Measurements from ENCODE around the gene ADGRA1.
"Not testable (repeated sequence)": the region's sequence is repeated elsewhere in the genome, so short reads cannot be mapped to it uniquely, and the experiment has no call there.

The ADGRA1 gene

GRCh38 chr10:133050371-133050770, 37.4 kb upstream of the ADGRA1 start:
- no peak overlapping the region for H4K8ac ChIP-seq (ENCODE audit: low read depth, low read length)
- no peak overlapping the region for H2BK12ac ChIP-seq (ENCODE audit: low read length)
- no peak overlapping the region for H3K4me2 ChIP-seq (ENCODE audit: low read length)
- no peak overlapping the region for H3K14ac ChIP-seq (ENCODE audit: low read length)
- H2BK5ac ChIP-seq (ENCODE audit: low read depth, low read length, poor library complexity) = no peak overlapping the region
- H3K4me1 ChIP-seq (ENCODE audit: control insufficient read depth in 1 of 2, insufficient read depth in 2 of 2, low read length in 2 of 2) = no peaks in the 10 kb centered on the region
- no peaks in the 10 kb centered on the region for H3K79me1 ChIP-seq (ENCODE audit: low read length)
- no peaks in the 10 kb centered on the region for H3K36me3 ChIP-seq (ENCODE audit: control insufficient read depth in 1 of 2, insufficient read depth in 2 of 2, low read length in 2 of 2)
- no peak overlapping the region for H3K4me3 ChIP-seq (ENCODE audit: low read depth, low read length)
- H3K18ac ChIP-seq (ENCODE audit: low read length) = no peak overlapping the region
- H3K9me3 ChIP-seq (ENCODE audit: insufficient read depth, low read depth, low read length) = peaks cover 9% of the 10 kb centered on the region
- no peak overlapping the region for H3K9ac ChIP-seq (ENCODE audit: low read length)
- H3K23ac ChIP-seq (ENCODE audit: low read length) = no peak overlapping the region
- H2AFZ ChIP-seq (ENCODE audit: insufficient read depth, low read length, poor library complexity) = no peak overlapping the region
- DNase-seq = no peak
- H2AK5ac ChIP-seq (ENCODE audit: low read length) = no peak overlapping the region
- no peaks in the 10 kb centered on the region for H3K79me2 ChIP-seq (ENCODE audit: control insufficient read depth, insufficient read depth, low read length, poor library complexity)
- no peak overlapping the region for H3K4ac ChIP-seq (ENCODE audit: low read depth, low read length)
- no peak overlapping the region for H3K27ac ChIP-seq (ENCODE audit: low read depth, low read length)
- H4K91ac ChIP-seq (ENCODE audit: low read depth, low read length) = no peak overlapping the region
- H3K27me3 ChIP-seq (ENCODE audit: insufficient read depth, low read length) = no peaks in the 10 kb centered on the region
- no CpG with 5 or more reads among the region's 11 CpGs for WGBS (ENCODE audit: extremely low coverage, insufficient coverage, insufficient read length)
- no peak overlapping the region for H2BK120ac ChIP-seq (ENCODE audit: insufficient read depth, low read length, poor library complexity)
- no peak overlapping the region for H4K12ac ChIP-seq (ENCODE audit: low read depth, low read length)

- Histone ChIP-seq H2BK120ac (ENCODE audit: insufficient read depth, low read length, poor library complexity) (no peak overlapping the region), H3K27ac (ENCODE audit: low read depth, low read length) (no peak overlapping the region), H3K36me3 (ENCODE audit: control insufficient read depth in 1 of 2, insufficient read depth in 2 of 2, low read length in 2 of 2) (no peaks in the 10 kb centered on the region), H3K4me3 (ENCODE audit: low read depth, low read length) (no peak overlapping the region), H3K79me2 (ENCODE audit: control insufficient read depth, insufficient read depth, low read length, poor library complexity) (no peaks in the 10 kb centered on the region), H3K27me3 (ENCODE audit: insufficient read depth, low read length) (no peaks in the 10 kb centered on the region), H3K4me1 (ENCODE audit: control insufficient read depth in 1 of 2, insufficient read depth in 2 of 2, low read length in 2 of 2) (no peaks in the 10 kb centered on the region), H4K8ac (ENCODE audit: low read depth, low read length) (no peak overlapping the region), H2AFZ (ENCODE audit: insufficient read depth, low read length, poor library complexity) (no peak overlapping the region), H2BK5ac (ENCODE audit: low read depth, low read length, poor library complexity) (no peak overlapping the region), H3K4ac (ENCODE audit: low read depth, low read length) (no peak overlapping the region), H2AK5ac (ENCODE audit: low read length) (no peak overlapping the region), H3K14ac (ENCODE audit: low read length) (no peak overlapping the region), H3K4me2 (ENCODE audit: low read length) (no peak overlapping the region), H3K9me3 (ENCODE audit: insufficient read depth, low read depth, low read length) (peaks cover 6% of the 10 kb centered on the region), H4K91ac (ENCODE audit: low read depth, low read length) (no peak overlapping the region), H2BK12ac (ENCODE audit: low read length) (no peak overlapping the region), H4K12ac (ENCODE audit: low read depth, low read length) (no peak overlapping the region), H3K23ac (ENCODE audit: low read length) (no peak overlapping the region), H3K18ac (ENCODE audit: low read length) (no peak overlapping the region), H3K9ac (ENCODE audit: low read length) (no peak overlapping the region), H3K79me1 (ENCODE audit: low read length) (no peaks in the 10 kb centered on the region)
- no peak for DNase-seq
- WGBS (ENCODE audit: extremely low coverage, insufficient coverage, insufficient read length) = no CpG with 5 or more reads among the region's 14 CpGs
Observed at GRCh38 chr10:133052076-133052475, 35.6 kb upstream of the ADGRA1 start.

DNA sequence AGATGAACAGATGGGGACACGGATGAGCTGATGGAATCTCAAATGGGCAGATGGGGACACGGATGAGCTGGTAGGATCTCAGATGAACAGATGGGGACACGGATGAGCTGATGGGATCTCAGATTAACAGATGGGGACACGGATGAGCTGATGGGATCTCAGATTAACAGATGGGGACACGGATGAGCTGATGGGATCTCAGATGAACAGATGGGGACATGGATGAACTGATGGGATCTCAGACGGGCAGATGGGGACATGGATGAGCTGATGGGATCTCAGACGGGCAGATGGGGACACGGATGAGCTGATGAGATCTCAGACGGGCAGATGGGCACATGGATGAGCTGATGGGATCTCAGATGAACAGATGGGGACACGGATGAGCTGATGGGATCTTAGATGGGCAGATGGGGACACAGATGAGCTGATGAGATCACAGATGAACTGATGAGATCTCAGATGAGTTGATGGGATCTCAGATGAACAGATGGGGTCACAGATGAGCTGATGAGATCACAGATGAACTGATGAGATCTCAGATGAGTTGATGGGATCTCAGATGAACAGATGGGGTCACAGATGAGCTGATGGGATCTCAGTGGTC, 34.1 kb upstream of the ADGRA1 start:
- not testable (repeated sequence) for H4K8ac ChIP-seq (ENCODE audit: low read depth, low read length); H4K91ac ChIP-seq (ENCODE audit: low read depth, low read length); H3K4me1 ChIP-seq (ENCODE audit: control insufficient read depth in 1 of 2, insufficient read depth in 2 of 2, low read length in 2 of 2); H2AK5ac ChIP-seq (ENCODE audit: low read length); H2AFZ ChIP-seq (ENCODE audit: insufficient read depth, low read length, poor library complexity); H3K9me3 ChIP-seq (ENCODE audit: insufficient read depth, low read depth, low read length); H3K4me3 ChIP-seq (ENCODE audit: low read depth, low read length); H3K9ac ChIP-seq (ENCODE audit: low read length); H2BK12ac ChIP-seq (ENCODE audit: low read length); H3K14ac ChIP-seq (ENCODE audit: low read length); H4K12ac ChIP-seq (ENCODE audit: low read depth, low read length); H3K79me1 ChIP-seq (ENCODE audit: low read length); H3K23ac ChIP-seq (ENCODE audit: low read length); H3K36me3 ChIP-seq (ENCODE audit: control insufficient read depth in 1 of 2, insufficient read depth in 2 of 2, low read length in 2 of 2); H2BK120ac ChIP-seq (ENCODE audit: insufficient read depth, low read length, poor library complexity); H3K79me2 ChIP-seq (ENCODE audit: control insufficient read depth, insufficient read depth, low read length, poor library complexity); H3K4ac ChIP-seq (ENCODE audit: low read depth, low read length); DNase-seq; H3K4me2 ChIP-seq (ENCODE audit: low read length); H3K27ac ChIP-seq (ENCODE audit: low read depth, low read length); H3K27me3 ChIP-seq (ENCODE audit: insufficient read depth, low read length); H2BK5ac ChIP-seq (ENCODE audit: low read depth, low read length, poor library complexity); H3K18ac ChIP-seq (ENCODE audit: low read length)
- WGBS (ENCODE audit: extremely low coverage, insufficient coverage, insufficient read length) = no CpG with 5 or more reads among the region's 10 CpGs

DNA sequence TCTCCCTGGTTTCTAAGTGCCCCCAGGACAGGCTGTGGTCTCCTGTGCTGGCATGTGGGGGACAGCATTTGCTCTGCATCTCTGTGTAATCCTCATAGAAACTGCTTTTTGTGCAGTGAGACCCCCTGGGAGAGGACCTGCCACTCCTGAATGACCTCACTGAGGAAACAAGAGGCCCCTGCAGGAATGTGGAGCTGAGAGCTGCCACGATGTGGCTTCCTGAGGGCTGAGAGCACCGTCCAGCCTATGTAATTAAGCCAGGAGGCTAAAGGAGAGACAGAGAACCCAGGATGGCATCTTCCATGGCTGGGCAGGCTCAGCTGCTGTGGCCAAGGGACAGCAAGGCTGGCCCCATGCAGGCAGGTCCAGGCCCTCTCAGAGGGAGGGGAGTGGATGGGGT, 32.3 kb upstream of the ADGRA1 start:
- no peak overlapping the region for H2BK120ac ChIP-seq (ENCODE audit: insufficient read depth, low read length, poor library complexity)
- H3K4me2 ChIP-seq (ENCODE audit: low read length) = no peak overlapping the region
- H2BK12ac ChIP-seq (ENCODE audit: low read length) = no peak overlapping the region
- H3K27ac ChIP-seq (ENCODE audit: low read depth, low read length) = no peak overlapping the region
- H3K79me2 ChIP-seq (ENCODE audit: control insufficient read depth, insufficient read depth, low read length, poor library complexity) = no peaks in the 10 kb centered on the region
- H4K8ac ChIP-seq (ENCODE audit: low read depth, low read length) = no peak overlapping the region
- no peak overlapping the region for H3K14ac ChIP-seq (ENCODE audit: low read length)
- no peaks in the 10 kb centered on the region for H3K4me1 ChIP-seq (ENCODE audit: control insufficient read depth in 1 of 2, insufficient read depth in 2 of 2, low read length in 2 of 2)
- peaks cover 9% of the 10 kb centered on the region for H3K9me3 ChIP-seq (ENCODE audit: insufficient read depth, low read depth, low read length)
- no CpG with 5 or more reads among the region's 2 CpGs for WGBS (ENCODE audit: extremely low coverage, insufficient coverage, insufficient read length)
- no peaks in the 10 kb centered on the region for H3K79me1 ChIP-seq (ENCODE audit: low read length)
- no peak overlapping the region for H4K12ac ChIP-seq (ENCODE audit: low read depth, low read length)
- H2AFZ ChIP-seq (ENCODE audit: insufficient read depth, low read length, poor library complexity) = no peak overlapping the region
- DNase-seq = no peak
- no peak overlapping the region for H2AK5ac ChIP-seq (ENCODE audit: low read length)
- no peak overlapping the region for H3K23ac ChIP-seq (ENCODE audit: low read length)
- no peak overlapping the region for H3K18ac ChIP-seq (ENCODE audit: low read length)
- no peak overlapping the region for H3K4me3 ChIP-seq (ENCODE audit: low read depth, low read length)
- no peak overlapping the region for H4K91ac ChIP-seq (ENCODE audit: low read depth, low read length)
- H3K27me3 ChIP-seq (ENCODE audit: insufficient read depth, low read length) = no peaks in the 10 kb centered on the region
- H3K9ac ChIP-seq (ENCODE audit: low read length) = no peak overlapping the region
- no peak overlapping the region for H2BK5ac ChIP-seq (ENCODE audit: low read depth, low read length, poor library complexity)
- no peak overlapping the region for H3K4ac ChIP-seq (ENCODE audit: low read depth, low read length)
- no peaks in the 10 kb centered on the region for H3K36me3 ChIP-seq (ENCODE audit: control insufficient read depth in 1 of 2, insufficient read depth in 2 of 2, low read length in 2 of 2)

Data from trophoblast cell (in vitro differentiated cells and primary cell).